Coronary artery (tissue), 2 donors: ENCODE data around the gene SHMT2.
A peak's percentile ranks its signal among the peaks of the same experiment; 100 is the strongest.

Source experiments
- DNase-seq: peaks from one replicate; pipeline ENCODE4 v3.0.0-alpha.2; 2017; ENCODE audit warnings: low spot score
- H3K27ac ChIP-seq, 2 donors: fragments of 200-600 bp; sonication (generic); one replicate each; pipeline ENCODE4 v1.5.1; 2016 to 2019
- H3K4me3 ChIP-seq: fragments of 200-600 bp; sonication (generic); 2 replicates; pipeline ENCODE4 v1.5.1; 2016; ENCODE audit warnings: mild to moderate bottlenecking, moderate library complexity
- CTCF ChIP-seq: fragments of 200-600 bp; sonication (generic); IDR thresholded peaks from one replicate; pipeline ENCODE4 v1.5.1; 2019; ENCODE audit warnings: antibody characterized with exemption

Gene SHMT2

GRCh38 chr12:57185403-57185802, 44.1 kb upstream of the SHMT2 start:
- DNase-seq, result no peak
- TF ChIP-seq CTCF, result no peak
- Histone ChIP-seq H3K27ac (no peak overlapping the region), H3K4me3 (no peak overlapping the region)

- no peak overlapping the region for H3K27ac ChIP-seq
- no peak overlapping the region for H3K4me3 ChIP-seq
- no peak for TF ChIP-seq CTCF
- no peak for DNase-seq
These were observed 43.5 kb upstream of the SHMT2 start for GRCh38 chr12:57185906-57186508.

GRCh38 chr12:57187222-57188089, 42.1 kb upstream of the SHMT2 start:
- no peak for DNase-seq
- Histone ChIP-seq H3K27ac (peak overlapping the region in 1 of 2 donors; percentile 10), H3K4me3 (no peak overlapping the region)
- no peak for TF ChIP-seq CTCF

- H3K27ac ChIP-seq, result no peak overlapping the region
- no peak for TF ChIP-seq CTCF
- no peak overlapping the region for H3K4me3 ChIP-seq
- no peak for DNase-seq
These were observed 41.5 kb upstream of the SHMT2 start for GRCh38 chr12:57188090-57188425.

- no peak for TF ChIP-seq CTCF
- no peak overlapping the region for H3K4me3 ChIP-seq
- no peak for DNase-seq
- no peak overlapping the region for H3K27ac ChIP-seq
These were observed 39.5 kb upstream of the SHMT2 start for GRCh38 chr12:57190037-57190436.

GRCh38 chr12:57190821-57191220, 38.7 kb upstream of the SHMT2 start:
- TF ChIP-seq CTCF, result no peak
- H3K4me3 ChIP-seq, result no peak overlapping the region
- H3K27ac ChIP-seq, result no peak overlapping the region
- no peak for DNase-seq

GRCh38 chr12:57191410-57191809, 38.1 kb upstream of the SHMT2 start:
- H3K27ac ChIP-seq, result no peak overlapping the region
- TF ChIP-seq CTCF, result no peak
- DNase-seq, result no peak

More at GRCh38 chr12:57191410-57191809, 38.1 kb upstream of the SHMT2 start:
- H3K4me3 ChIP-seq, result no peak overlapping the region
